NCI-H748 treated with DMSO at 0.1 percent for 48 hours (cell line): ENCODE results near the gene MAML2.

ENCODE experiments used
- DNase-seq: peaks from one replicate; lab custom pipeline; 2025; lab: John Stamatoyannopoulos, UW

MAML2 gene

GRCh38 chr11:96318399-96318798 is 24.6 kb downstream of the MAML2 start:
- DNase-seq = no peak

GRCh38 chr11:96317985-96318384 is 25.0 kb downstream of the MAML2 start:
- no peak for DNase-seq

DNA sequence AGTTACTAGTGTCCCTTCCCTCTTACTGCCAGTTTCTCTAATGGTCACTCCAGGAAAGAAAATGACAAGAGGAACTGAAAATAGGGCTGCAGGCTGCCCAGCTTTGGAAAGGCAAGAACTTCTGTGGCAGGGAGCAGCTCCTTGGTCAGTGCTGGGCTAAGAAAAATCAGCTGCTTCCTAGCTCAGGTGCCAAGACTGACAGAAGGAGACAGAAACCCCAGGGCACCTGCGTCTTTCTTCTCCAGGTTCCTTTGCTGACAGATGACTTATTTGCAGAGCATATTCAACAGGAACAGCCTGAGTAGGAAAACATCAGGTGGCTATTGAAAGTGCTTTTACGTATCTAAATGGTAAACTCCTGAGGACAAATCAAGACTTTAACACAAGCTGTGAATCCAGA is 25.4 kb downstream of the MAML2 start:
- no peak for DNase-seq

- no peak for DNase-seq
Measured at GRCh38 chr11:96316869-96317268, 26.1 kb downstream of the MAML2 start.

DNA sequence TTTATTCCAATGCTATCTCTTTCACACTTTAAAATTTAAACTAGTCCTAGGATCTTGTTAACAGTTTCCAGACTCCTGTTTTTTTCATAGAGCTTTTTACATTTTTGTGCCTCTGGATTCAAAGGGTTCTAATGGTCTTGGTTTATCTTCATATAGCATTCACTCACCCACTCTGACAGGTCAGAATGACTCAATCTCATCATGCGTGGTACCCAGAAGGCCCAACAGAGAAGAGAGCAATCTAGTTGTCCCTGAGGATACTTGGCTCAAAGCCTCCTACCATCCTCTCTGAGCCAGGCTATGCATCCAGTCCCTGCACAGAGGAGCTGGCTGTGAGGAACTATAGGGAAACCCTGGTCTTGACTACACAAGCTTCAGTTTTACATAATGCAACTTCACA is 27.5 kb downstream of the MAML2 start:
- no peak for DNase-seq

DNA sequence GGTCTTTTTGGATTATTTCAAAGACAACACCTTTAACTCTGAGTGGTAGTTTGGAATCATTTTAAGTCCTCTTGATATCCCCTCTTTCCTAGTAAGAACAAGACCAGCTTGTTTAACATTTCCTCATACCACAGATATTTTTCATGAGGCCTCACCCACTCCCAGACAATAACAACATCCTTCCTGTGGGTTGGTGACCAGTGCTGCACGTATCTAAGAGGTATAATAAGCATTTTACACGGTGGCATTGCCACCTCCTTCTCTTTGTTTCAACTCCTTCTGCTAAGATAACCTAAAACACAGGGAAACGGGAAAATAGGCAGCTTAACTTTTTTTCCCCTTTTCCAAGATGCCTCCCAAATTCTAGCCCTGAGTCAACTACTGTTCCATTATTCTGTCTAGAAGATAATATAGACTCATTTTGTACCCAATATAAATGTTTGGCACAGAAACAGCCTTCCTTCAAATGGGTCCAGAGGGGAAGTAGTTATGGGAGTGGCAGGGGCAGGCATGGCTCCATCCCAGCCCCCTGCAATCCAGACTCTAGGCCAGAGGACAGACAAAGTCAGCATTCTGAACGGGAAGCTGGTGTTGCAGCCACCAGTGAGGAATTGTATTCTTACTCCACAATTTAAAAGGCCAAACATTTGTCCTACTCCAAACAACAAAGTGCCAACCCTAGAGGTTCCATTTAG is 28.5 kb downstream of the MAML2 start:
- no peak for DNase-seq

- no peak for DNase-seq
Measured at GRCh38 chr11:96313163-96313562, 29.8 kb downstream of the MAML2 start.

DNA sequence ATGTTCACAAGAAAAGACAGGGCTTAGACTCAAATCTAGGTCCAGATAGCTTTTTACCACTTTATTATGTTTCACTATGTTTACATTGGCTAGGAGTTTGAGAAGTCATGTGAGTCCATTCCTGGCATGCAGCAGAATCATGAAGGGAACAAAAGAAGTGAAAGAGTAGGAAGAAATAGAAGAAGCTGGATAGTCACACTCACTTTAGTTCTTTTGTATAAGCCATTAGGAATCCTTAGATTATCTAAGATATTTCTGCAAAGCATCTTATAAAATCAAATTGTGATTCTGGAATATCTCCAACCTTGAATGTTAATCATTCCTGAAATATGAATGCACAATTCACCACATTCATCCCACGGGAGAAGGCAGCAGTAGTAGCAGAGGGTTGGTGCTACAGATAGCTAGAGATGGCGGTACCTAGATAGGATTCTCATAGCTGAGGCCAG is 31.9 kb downstream of the MAML2 start:
- no peak for DNase-seq

GRCh38 chr11:96310236-96310635 is 32.8 kb downstream of the MAML2 start:
- DNase-seq = no peak

GRCh38 chr11:96309643-96310017 is 33.4 kb downstream of the MAML2 start:
- no peak for DNase-seq

GRCh38 chr11:96309016-96309642 is 33.9 kb downstream of the MAML2 start:
- DNase-seq = no peak

DNA sequence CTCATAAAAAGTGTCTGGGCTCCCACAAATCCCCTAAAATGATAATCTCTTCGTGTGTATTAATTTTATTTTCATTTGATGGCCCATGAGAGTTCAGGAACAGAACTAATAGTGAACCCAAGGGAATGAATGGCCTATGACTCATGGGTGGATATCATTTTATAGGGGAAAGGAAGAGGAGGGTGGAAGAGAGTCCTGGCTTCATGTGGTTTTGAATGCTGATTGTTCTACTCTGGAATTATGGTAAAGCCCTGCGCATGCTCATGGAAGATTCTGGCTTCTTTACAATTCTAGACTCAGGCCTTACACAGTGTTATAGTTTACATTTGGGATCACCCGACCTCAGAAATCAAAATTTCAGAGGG is 35.2 kb downstream of the MAML2 start:
- no peak for DNase-seq

- no peak for DNase-seq
Measured at GRCh38 chr11:96306933-96307775, 35.8 kb downstream of the MAML2 start.

GRCh38 chr11:96306600-96306932 is 36.4 kb downstream of the MAML2 start:
- DNase-seq = no peak

GRCh38 chr11:96306071-96306470 is 36.9 kb downstream of the MAML2 start:
- DNase-seq = no peak

GRCh38 chr11:96303980-96304379 is 39.0 kb downstream of the MAML2 start:
- DNase-seq = no peak

DNA sequence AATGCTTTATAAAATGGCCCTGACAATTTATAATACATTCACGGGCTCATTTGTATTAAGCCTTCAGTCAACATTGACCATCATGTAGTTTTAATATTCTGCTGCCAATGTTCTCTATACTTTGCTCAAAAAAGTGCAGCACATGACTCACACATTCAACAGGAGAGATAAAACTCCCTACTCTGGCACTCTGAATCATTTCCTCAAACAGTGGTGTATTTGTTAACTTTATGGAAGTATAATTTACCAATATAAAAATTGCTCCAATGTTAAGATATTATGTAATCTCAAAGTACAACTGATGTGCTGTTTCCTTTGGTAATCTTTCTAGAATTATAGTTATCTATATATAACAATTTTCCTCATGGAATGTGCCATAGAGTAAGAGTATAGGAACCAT is 39.9 kb downstream of the MAML2 start:
- no peak for DNase-seq

DNA sequence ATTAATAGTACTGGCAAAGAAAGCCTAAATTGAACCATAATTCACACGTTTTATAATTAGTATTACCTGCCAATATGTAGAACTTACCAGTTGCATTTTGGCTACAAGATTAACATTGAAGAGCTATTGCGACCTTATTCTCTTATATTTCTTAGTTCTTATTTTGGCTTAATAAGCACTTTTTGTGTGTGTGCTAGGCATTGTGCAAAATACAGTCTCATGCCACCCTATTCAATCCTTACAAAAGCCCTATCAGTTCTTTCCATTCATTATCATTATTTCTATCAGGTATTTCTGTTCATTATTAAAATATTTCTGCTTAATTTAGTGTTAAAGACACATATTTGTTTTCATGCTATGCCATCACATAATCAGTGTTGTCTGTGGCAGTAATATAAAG is 41.2 kb downstream of the MAML2 start:
- no peak for DNase-seq

GRCh38 chr11:96299155-96299888 is 43.7 kb downstream of the MAML2 start:
- no peak for DNase-seq

- DNase-seq = no peak
Measured at GRCh38 chr11:96295369-96295768, 47.6 kb downstream of the MAML2 start.

DNA sequence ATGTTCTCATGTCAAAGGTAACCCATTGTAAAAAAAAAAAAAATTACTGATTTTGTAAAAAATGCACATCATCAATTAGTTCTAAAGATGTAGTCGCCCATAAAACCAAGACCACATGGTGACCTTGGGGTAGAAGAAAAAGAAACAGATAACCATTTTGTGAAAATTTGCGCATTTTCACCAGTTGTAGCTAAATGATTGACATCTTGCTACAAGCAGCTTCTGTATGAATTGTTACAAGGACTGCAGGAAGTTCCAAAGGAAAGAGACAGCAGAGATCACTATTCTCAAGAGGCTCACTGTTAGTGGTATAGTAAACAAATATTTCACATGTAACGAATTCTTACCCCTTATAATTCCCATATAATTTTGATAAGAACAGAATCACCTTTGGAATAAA is 48.7 kb downstream of the MAML2 start:
- no peak for DNase-seq

GRCh38 chr11:96293598-96294021 is 49.4 kb downstream of the MAML2 start:
- no peak for DNase-seq

DNA sequence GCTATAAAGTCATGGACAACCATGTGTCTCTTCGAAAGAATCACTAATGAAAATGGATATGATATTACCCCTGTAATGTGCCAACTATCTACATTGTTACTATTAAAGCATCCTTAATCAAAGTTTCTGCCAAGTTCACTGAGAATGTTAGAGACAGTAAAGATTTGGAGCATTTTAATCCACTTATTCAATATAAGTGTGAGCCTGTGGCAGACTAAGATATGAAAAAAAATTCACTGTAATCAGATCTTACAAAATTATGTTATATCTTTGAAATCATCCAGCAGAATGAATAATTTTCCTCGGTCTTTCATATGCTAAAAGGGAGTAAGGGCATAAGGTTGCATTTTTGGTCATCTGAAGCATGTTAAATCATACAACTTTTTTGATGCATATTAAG is 49.9 kb downstream of the MAML2 start:
- no peak for DNase-seq
